HepG2 (cell line): ENCODE data around the gene KLHL28. TPM values are rescaled to one million over a fixed set of nuclear protein-coding genes. Genes with fewer than 3 reads are reported as not detected.

Experiments used
- ATAC-seq: fragments of 200-7000 bp; cut with Tn5 transposase; 3 replicates; pipeline ENCODE4 v1.9.1; 2020; ENCODE audit warnings: mild to moderate bottlenecking, moderate library complexity
- BruUV-seq: library from RNA; stranded (reverse); fragments of 400-500 nt; replicated peaks from 2 replicates; lab custom pipeline; 2021; lab: Mats Ljungman, UMichigan
- CTCF ChIA-PET: fragments of 300-600 bp; formaldehyde crosslinking; extraction: SDS; loops from one replicate; lab custom pipeline; 2021; ENCODE audit warnings: low total read pairs, inconsistent platforms, low intra/inter-chr PET ratio; lab: Yijun Ruan, JAX
- POLR2A ChIA-PET: fragments of 350-600 bp; sonication (Branson Sonifier 250); formaldehyde crosslinking; loops from one replicate; lab custom pipeline; 2020; ENCODE audit warnings: antibody characterized with exemption, inconsistent platforms; lab: Yijun Ruan, JAX
- DNase-seq: peaks from one replicate; pipeline ENCODE4 v3.0.0-alpha.2; 2015; ENCODE audit warnings: low spot score
- FAIRE-seq: peaks from 3 replicates; lab custom pipeline; 2011; peaks lifted over from hg19 to GRCh38; lab: Jason Lieb, UNC
- H2AFZ ChIP-seq: one replicate; pipeline ENCODE4 v1.6.1; 2011; ENCODE audit warnings: low read length, inconsistent platforms
- H3K27ac ChIP-seq: fragments of 300-600 bp; 3 replicates; pipeline ENCODE4 v1.8.0; 2011; ENCODE audit warnings: mixed run types, mild to moderate bottlenecking, mixed read lengths, low read length, inconsistent platforms; ENCODE audit not compliant: insufficient read depth; ENCODE audit errors: extremely low read length
- H3K27me3 ChIP-seq, 2 experiments: fragments of 200-600 bp in 1 of 2; 2 replicates in 1 of 2; 3 replicates in 1 of 2; pipeline versions ENCODE4 v1.6.0 to v1.8.0; 2011; ENCODE audit warnings: low read length in 2 of 2, mild to moderate bottlenecking in 2 of 2, moderate library complexity in 2 of 2, inconsistent platforms in 1 of 2; ENCODE audit not compliant: insufficient read depth in 2 of 2, control insufficient read depth in 1 of 2
- H3K36me3 ChIP-seq, 2 experiments: fragments of 200-600 bp in 1 of 2; replicated peaks in 1 of 2; 2 replicates in 1 of 2; 3 replicates in 1 of 2; pipeline versions ENCODE4 v1.5.1 to v1.8.0; 2011; ENCODE audit warnings: low read length in 2 of 2, inconsistent platforms in 1 of 2; ENCODE audit not compliant: insufficient read depth in 2 of 2, control insufficient read depth in 1 of 2
- H3K4me1 ChIP-seq: 2 replicates; pipeline ENCODE4 v1.5.1; 2012; ENCODE audit warnings: low read length, inconsistent platforms; ENCODE audit not compliant: insufficient read depth
- H3K4me2 ChIP-seq: 2 replicates; pipeline ENCODE4 v1.6.0; 2011; ENCODE audit warnings: low read depth, low read length, inconsistent platforms
- H3K4me3 ChIP-seq, 3 experiments: fragments of 200-600 bp in 1 of 3; sonication (generic), shearing (Covaris generic) in 1 of 3; replicated peaks in 1 of 3; 2 replicates each; pipeline ENCODE4 v1.5.1; 2011 to 2016; ENCODE audit warnings: low read length in 3 of 3, inconsistent platforms in 2 of 3, low read depth in 2 of 3, mild to moderate bottlenecking in 2 of 3, control low read depth in 1 of 3, mixed read lengths in 1 of 3; ENCODE audit not compliant: insufficient read depth in 1 of 3
- H3K79me2 ChIP-seq: one replicate; pipeline ENCODE4 v1.6.1; 2011; ENCODE audit warnings: low read length, inconsistent platforms; ENCODE audit not compliant: insufficient read depth
- H3K9ac ChIP-seq: 2 replicates; pipeline ENCODE4 v1.6.0; 2011; ENCODE audit warnings: mild to moderate bottlenecking, low read depth, low read length, inconsistent platforms; ENCODE audit not compliant: insufficient read depth
- H3K9me3 ChIP-seq: 2 replicates; pipeline ENCODE4 v1.5.1; 2012; ENCODE audit warnings: mild to moderate bottlenecking, low read length
- H4K20me1 ChIP-seq: 2 replicates; pipeline ENCODE4 v1.6.0; 2011; ENCODE audit warnings: inconsistent platforms, mild to moderate bottlenecking, low read length, moderate library complexity; ENCODE audit not compliant: insufficient read depth
- CREBL2 ChIP-seq: sonication (generic); formaldehyde crosslinking; IDR thresholded peaks from 2 replicates; pipeline ENCODE4 v1.8.1; 2023; ENCODE audit warnings: missing genetic modification reagents, mild to moderate bottlenecking, borderline replicate concordance
- DBP ChIP-seq: sonication (generic); formaldehyde crosslinking; IDR thresholded peaks from 2 replicates; pipeline ENCODE4 v1.4.0; 2020; ENCODE audit warnings: missing genetic modification reagents; ENCODE audit errors: not compliant biosample characterization
- FOXO1 ChIP-seq: sonication (generic); formaldehyde crosslinking; IDR thresholded peaks from 2 replicates; pipeline ENCODE4 v1.4.0; 2020; ENCODE audit warnings: missing genetic modification reagents
- SOX13 ChIP-seq, 3 experiments: fragments of 450-650 bp in 1 of 3; sonication (generic) in 1 of 3; formaldehyde crosslinking in 1 of 3; IDR thresholded peaks in 2 of 3; conservative IDR thresholded peaks in 1 of 3; 2 replicates each; pipeline versions ENCODE4 v1.5.0 to v1.6.1; 2016 to 2020; ENCODE audit warnings: antibody characterized with exemption in 1 of 3, mild to moderate bottlenecking in 1 of 3, missing compliant biosample characterization in 1 of 3, missing genetic modification reagents in 1 of 3, moderate library complexity in 1 of 3
- TEAD3 ChIP-seq: optimal IDR thresholded peaks from 2 replicates; pipeline ENCODE3; 2016; ENCODE audit warnings: borderline replicate concordance
- THAP9 ChIP-seq: sonication (generic); formaldehyde crosslinking; IDR thresholded peaks from 2 replicates; pipeline ENCODE4; 2020; ENCODE audit warnings: missing genetic modification reagents, mild to moderate bottlenecking, borderline replicate concordance
- ZHX1 ChIP-seq: sonication (generic); formaldehyde crosslinking; IDR thresholded peaks from 2 replicates; pipeline ENCODE4 v1.8.1; 2022; ENCODE audit warnings: low read depth, mild to moderate bottlenecking, missing genetic modification reagents
- ZNF180 ChIP-seq: sonication (generic); formaldehyde crosslinking; IDR thresholded peaks from 2 replicates; pipeline ENCODE4 v1.4.0; 2020; ENCODE audit warnings: low read depth, missing genetic modification reagents, borderline replicate concordance
- ZNF558 ChIP-seq: sonication (generic); formaldehyde crosslinking; IDR thresholded peaks from 2 replicates; pipeline ENCODE4 v1.9.0; 2022; ENCODE audit warnings: mild to moderate bottlenecking, missing genetic modification reagents, borderline replicate concordance
- ZNF749 ChIP-seq: sonication (generic); formaldehyde crosslinking; IDR thresholded peaks from 2 replicates; pipeline ENCODE4 v1.8.0; 2022; ENCODE audit warnings: mild to moderate bottlenecking, missing genetic modification reagents, moderate library complexity, borderline replicate concordance
- ZNF777 ChIP-seq: sonication (generic); formaldehyde crosslinking; IDR thresholded peaks from 2 replicates; pipeline ENCODE4 v1.4.0; 2020; ENCODE audit warnings: missing genetic modification reagents
- WGBS: methylation state at CpG from one replicate; pipeline ENCODE4 v1.1.6; 2017; ENCODE audit warnings: low lambda C conversion rate; 5-methylcytosine and 5-hydroxymethylcytosine counted together
- in situ Hi-C: cut with HindIII; loops from 2 replicates; pipeline ENCODE4 v1.10.0; 2017; ENCODE audit warnings: low pct_unique_long_range_greater_than_20kb; ENCODE audit not compliant: extremely low pct_ligation_motif_present
- intact Hi-C: fragments of 100-400 bp; cut with micrococcal nuclease; formaldehyde crosslinking; loops from one replicate; pipeline ENCODE4 v1.10.0; 2022; ENCODE audit not compliant: unreplicated experiment
- polyA plus RNA-seq, 8 experiments: library from polyadenylated mRNA; depleted of rRNA in 3 of 8; stranded (reverse) in 7 of 8; unstranded in 1 of 8; fragments of >200 nt; fragmentation: Illumina TruSeq in 4 of 8; extraction: Trizol in 4 of 8; gene quantifications; 2 replicates each; pipeline versions ENCODE4 v1.2.1 to v1.2.3, GENCODE V29; 2011 to 2016; ENCODE audit warnings: low read depth in 4 of 8, missing spikeins in 1 of 8, mixed read lengths in 1 of 8; ENCODE audit not compliant: insufficient read depth in 1 of 8
- total RNA-seq, 5 experiments: library from RNA; depleted of rRNA; stranded (reverse); fragments of >200 nt; fragmentation: Illumina TruSeq; extraction: Trizol; gene quantifications; 2 replicates each; pipeline ENCODE4 v1.2.3, GENCODE V29; 2016; ENCODE audit warnings: low read depth in 1 of 5
- TF ChIP-seq, protein P1 (sequence below): fragments of 450-650 bp; IDR thresholded peaks from 2 replicates; pipeline ENCODE4 v1.6.1; 2017

The KLHL28 gene
- total and polyA plus RNA-seq, 2 of the 13 experiments (the other 11 are each of a cell fraction or from before 2014, with no cell fraction given): 3.4 to 6.6 TPM

- H3K9ac ChIP-seq: peak overlapping the region; percentile 79
- in situ Hi-C loops: loop anchor here (5.0 kb wide), 1 partner anchor 175 kb away; the partner anchor contains the start of gene FANCM
- ChIA-PET CTCF (no interaction called here), POLR2A (interaction anchor here (0.6 to 4.5 kb wide), 12 partner anchors 13 to 1182 kb away, joined by 3 to 42 read pairs (median 4); partner anchors contain the start of genes FANCM, FKBP3, MIS18BP1 and PRPF39)
- H3K9me3 ChIP-seq: no peaks in the 10 kb centered on the region
- peak overlapping the region; percentile 82 for H3K4me2 ChIP-seq
- intact Hi-C loops: loop anchor here (1.0 to 2.0 kb wide), 4 partner anchors 65 to 290 kb away; partner anchors contain the start of genes FKBP3, MIS18BP1 and PRPF39
- H2AFZ ChIP-seq: peak overlapping the region; percentile 33
- peaks cover 41% of the 10 kb centered on the region for H3K4me1 ChIP-seq
- 40% methylated on average over 23 of the region's 39 CpGs for WGBS
- DNase-seq (no peak), ATAC-seq (peak; percentile 54), FAIRE-seq (no peak)
- BruUV-seq: no TSS peak
- H3K27ac ChIP-seq: peak overlapping the region; percentile 77
- no peaks in the 10 kb centered on the region for H3K36me3 ChIP-seq
- no peaks in the 10 kb centered on the region; a peak in 1 of 5 replicates for H3K27me3 ChIP-seq
- H3K79me2 ChIP-seq: peaks cover 93% of the 10 kb centered on the region
- peak overlapping the region; percentile 83 to 88 (median 84) for H3K4me3 ChIP-seq
- peaks cover 13% of the 10 kb centered on the region for H4K20me1 ChIP-seq
- TF ChIP-seq FOXO1 (no peak), SOX13 (IDR thresholded peaks at IDR 0.05) (no peak), SOX13 (CRISPR knock-in tag; conservative IDR thresholded peaks at IDR 0.05 in 1 of 2, IDR thresholded peaks at IDR 0.05 in 1 of 2) (no peak), DBP (CRISPR knock-in tag) (no peak), ZNF180 (CRISPR knock-in tag) (no peak), ZNF777 (CRISPR knock-in tag) (0 out of 2 replicates have a peak, but pooled peaks have one; percentile 9), CREBL2 (CRISPR knock-in tag) (no peak), THAP9 (CRISPR knock-in tag) (peak; percentile 8; the same call in 1 of the 2 replicates), ZNF749 (CRISPR knock-in tag) (no peak), ZNF558 (CRISPR knock-in tag) (no peak), TEAD3 (CRISPR knock-in tag) (no peak), ZHX1 (CRISPR knock-in tag) (peak; percentile 18; the same call in 1 of the 2 replicates)
- TF ChIP-seq, protein P1, sequence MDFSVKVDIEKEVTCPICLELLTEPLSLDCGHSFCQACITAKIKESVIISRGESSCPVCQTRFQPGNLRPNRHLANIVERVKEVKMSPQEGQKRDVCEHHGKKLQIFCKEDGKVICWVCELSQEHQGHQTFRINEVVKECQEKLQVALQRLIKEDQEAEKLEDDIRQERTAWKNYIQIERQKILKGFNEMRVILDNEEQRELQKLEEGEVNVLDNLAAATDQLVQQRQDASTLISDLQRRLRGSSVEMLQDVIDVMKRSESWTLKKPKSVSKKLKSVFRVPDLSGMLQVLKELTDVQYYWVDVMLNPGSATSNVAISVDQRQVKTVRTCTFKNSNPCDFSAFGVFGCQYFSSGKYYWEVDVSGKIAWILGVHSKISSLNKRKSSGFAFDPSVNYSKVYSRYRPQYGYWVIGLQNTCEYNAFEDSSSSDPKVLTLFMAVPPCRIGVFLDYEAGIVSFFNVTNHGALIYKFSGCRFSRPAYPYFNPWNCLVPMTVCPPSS: no peak
These were observed 742 bp upstream of the KLHL28 start for GRCh38 chr14:44962334-44963043.
